Naive B cell (primary cell): ENCODE data around the gene LPO. TPM values are rescaled to one million over a fixed set of nuclear protein-coding genes. Genes with fewer than 3 reads are reported as not detected.

Experiments
- ATAC-seq, 2 donors: fragments of 150-1000 bp; cut with Tn5 transposase; 2 replicates each; pipeline ENCODE4 v1.10.0; 2021; ENCODE audit warnings: low read depth in 2 of 2, mild to moderate bottlenecking in 2 of 2, moderate library complexity in 2 of 2
- DNase-seq: peaks from one replicate; pipeline ENCODE4 v3.0.0; 2022
- H3K27ac Mint-ChIP-seq, 6 donors: one replicate each; pipeline ENCODE4 v1.8.0; 2020 to 2022; ENCODE audit warnings: mild to moderate bottlenecking in 6 of 6, mixed read lengths in 6 of 6, moderate library complexity in 5 of 6, inconsistent platforms in 2 of 6
- H3K27me3 Mint-ChIP-seq, 3 donors: one replicate each; pipeline ENCODE4 v1.8.0; 2021 to 2022; ENCODE audit warnings: mixed read lengths in 3 of 3, mild to moderate bottlenecking in 1 of 3
- H3K36me3 Mint-ChIP-seq, 2 donors: one replicate each; pipeline ENCODE4 v1.8.0; 2020 to 2022; ENCODE audit warnings: mixed read lengths in 2 of 2, inconsistent platforms in 1 of 2, mild to moderate bottlenecking in 1 of 2
- H3K4me1 Mint-ChIP-seq, 3 donors: one replicate each; pipeline ENCODE4 v1.8.0; 2020 to 2022; ENCODE audit warnings: mixed read lengths in 3 of 3, inconsistent platforms in 1 of 3, mild to moderate bottlenecking in 1 of 3, moderate library complexity in 1 of 3
- H3K4me3 Mint-ChIP-seq, 8 donors: one replicate each; pipeline ENCODE4 v1.8.0; 2020 to 2022; ENCODE audit warnings: mild to moderate bottlenecking in 8 of 8, mixed read lengths in 8 of 8, moderate library complexity in 8 of 8, inconsistent platforms in 2 of 8
- H3K9me3 Mint-ChIP-seq, 7 donors: one replicate each; pipeline ENCODE4 v1.8.0; 2020 to 2022; ENCODE audit warnings: mixed read lengths in 7 of 7, mild to moderate bottlenecking in 5 of 7, inconsistent platforms in 2 of 7, moderate library complexity in 1 of 7
- polyA plus RNA-seq, 6 donors: library from polyadenylated mRNA; unstranded; fragments of 300-500 nt; fragmentation: Illumina TruSeq; gene quantifications; one replicate each; pipeline ENCODE4 v1.2.3, GENCODE V29; 2021; ENCODE audit warnings: low read depth in 6 of 6

Gene LPO
- polyA plus RNA-seq, 6 donors from 2014 or later: not detected

GRCh38 chr17:58278661-58279015 is 40.3 kb downstream of the LPO start:
- Mint-ChIP-seq H3K4me3 (no peak overlapping the region), H3K27ac (peak overlapping the region in 2 of 6 donors; percentile 32 to 65), H3K9me3 (no peaks in the 10 kb centered on the region), H3K27me3 (peaks cover 0 to 44% (median 18%) of the 10 kb centered on the region in 3 donors), H3K36me3 (peaks cover 0 to 4% of the 10 kb centered on the region in 2 donors), H3K4me1 (peaks cover 4 to 5% (median 4%) of the 10 kb centered on the region in 3 donors)
- ATAC-seq (no peak), DNase-seq (no peak)

GRCh38 chr17:58279016-58279711 is 40.8 kb downstream of the LPO start:
- Mint-ChIP-seq H3K27ac (no peak overlapping the region), H3K4me1 (peaks cover 4 to 7% (median 4%) of the 10 kb centered on the region in 3 donors), H3K36me3 (peaks cover 0 to 7% of the 10 kb centered on the region in 2 donors), H3K4me3 (no peak overlapping the region), H3K9me3 (no peaks in the 10 kb centered on the region), H3K27me3 (peaks cover 0 to 46% (median 23%) of the 10 kb centered on the region in 3 donors)
- DNase-seq (no peak), ATAC-seq (no peak)

GRCh38 chr17:58279736-58280479 is 41.5 kb downstream of the LPO start:
- Mint-ChIP-seq H3K36me3 (peaks cover 0 to 7% of the 10 kb centered on the region in 2 donors), H3K27me3 (peaks cover 0 to 54% (median 23%) of the 10 kb centered on the region in 3 donors), H3K4me1 (peaks cover 4 to 7% (median 4%) of the 10 kb centered on the region in 3 donors), H3K9me3 (no peaks in the 10 kb centered on the region), H3K27ac (peak overlapping the region in 4 of 6 donors; percentile 51 to 95 (median 72)), H3K4me3 (peak overlapping the region in 1 of 8 donors; percentile 37)
- ATAC-seq: no peak
- no peak for DNase-seq

- peak within 1 kb of the TSS in 1 of 8 donors; percentile 37 for H3K4me3 Mint-ChIP-seq
- peak within 1 kb of the TSS in 4 of 6 donors; percentile 49 to 95 (median 72) for H3K27ac Mint-ChIP-seq
- no peaks in the 10 kb centered on the region for H3K9me3 Mint-ChIP-seq
- no peak for DNase-seq
- H3K4me1 Mint-ChIP-seq: peaks cover 4 to 7% (median 4%) of the 10 kb centered on the region in 3 donors
- H3K36me3 Mint-ChIP-seq: peaks cover 0 to 7% of the 10 kb centered on the region in 2 donors
- peaks cover 4 to 59% (median 23%) of the 10 kb centered on the region in 3 donors for H3K27me3 Mint-ChIP-seq
- ATAC-seq: no peak
Measured at GRCh38 chr17:58280480-58281217, 42.3 kb downstream of the LPO start, which contains the start of gene MPO. MPO (minus strand) TSS chr17:58280935; CDS start chr17:58280758, 177 bp downstream.

GRCh38 chr17:58281511-58282011 is 43.2 kb downstream of the LPO start:
- Mint-ChIP-seq H3K4me1 (peaks cover 4 to 7% (median 4%) of the 10 kb centered on the region in 3 donors), H3K27me3 (peaks cover 4 to 50% (median 23%) of the 10 kb centered on the region in 3 donors), H3K27ac (no peak overlapping the region), H3K36me3 (peaks cover 0 to 7% of the 10 kb centered on the region in 2 donors), H3K9me3 (no peaks in the 10 kb centered on the region), H3K4me3 (no peak overlapping the region)
- DNase-seq (no peak), ATAC-seq (no peak)

GRCh38 chr17:58282442-58282841 is 44.1 kb downstream of the LPO start:
- no peaks in the 10 kb centered on the region for H3K9me3 Mint-ChIP-seq
- H3K36me3 Mint-ChIP-seq: peaks cover 0 to 7% of the 10 kb centered on the region in 2 donors
- ATAC-seq (no peak), DNase-seq (no peak)
- peaks cover 4 to 7% (median 4%) of the 10 kb centered on the region in 3 donors for H3K4me1 Mint-ChIP-seq
- H3K27ac Mint-ChIP-seq: no peak overlapping the region
- H3K4me3 Mint-ChIP-seq: no peak overlapping the region
- H3K27me3 Mint-ChIP-seq: peaks cover 9 to 50% (median 23%) of the 10 kb centered on the region in 3 donors

- H3K36me3 Mint-ChIP-seq: peaks cover 0 to 7% of the 10 kb centered on the region in 2 donors
- H3K4me3 Mint-ChIP-seq: no peak overlapping the region
- H3K27ac Mint-ChIP-seq: peak overlapping the region in 1 of 6 donors; percentile 87
- H3K9me3 Mint-ChIP-seq: no peaks in the 10 kb centered on the region
- DNase-seq (no peak), ATAC-seq (no peak)
- H3K4me1 Mint-ChIP-seq: peaks cover 0 to 4% (median 4%) of the 10 kb centered on the region in 3 donors
- peaks cover 10 to 41% (median 11%) of the 10 kb centered on the region in 3 donors for H3K27me3 Mint-ChIP-seq
Measured at GRCh38 chr17:58283674-58284612, 45.6 kb downstream of the LPO start.

- Mint-ChIP-seq H3K27ac (peak overlapping the region in 1 of 6 donors; percentile 22), H3K36me3 (peaks cover under 1 to 7% of the 10 kb centered on the region in 2 donors), H3K4me3 (no peak overlapping the region), H3K9me3 (no peaks in the 10 kb centered on the region), H3K27me3 (peaks cover 9 to 35% (median 11%) of the 10 kb centered on the region in 3 donors), H3K4me1 (peaks cover 0 to 4% (median under 1%) of the 10 kb centered on the region in 3 donors)
- ATAC-seq (no peak), DNase-seq (no peak)
Measured at GRCh38 chr17:58284613-58285421, 46.4 kb downstream of the LPO start.

GRCh38 chr17:58285422-58285810 is 47.0 kb downstream of the LPO start:
- peaks cover 0 to 4% (median 0%) of the 10 kb centered on the region in 3 donors for H3K4me1 Mint-ChIP-seq
- peaks cover 9 to 29% (median 11%) of the 10 kb centered on the region in 3 donors for H3K27me3 Mint-ChIP-seq
- no peak overlapping the region for H3K4me3 Mint-ChIP-seq
- H3K27ac Mint-ChIP-seq: no peak overlapping the region
- peaks cover 3 to 7% of the 10 kb centered on the region in 2 donors for H3K36me3 Mint-ChIP-seq
- DNase-seq (no peak), ATAC-seq (no peak)
- H3K9me3 Mint-ChIP-seq: no peaks in the 10 kb centered on the region

- H3K4me1 Mint-ChIP-seq: no peaks in the 10 kb centered on the region
- peaks cover 11 to 15% (median 11%) of the 10 kb centered on the region in 3 donors for H3K27me3 Mint-ChIP-seq
Measured at GRCh38 chr17:58289869-58290268, 51.5 kb downstream of the LPO start.

GRCh38 chr17:58291246-58291645 is 52.9 kb downstream of the LPO start:
- DNase-seq: no peak
- H3K4me3 Mint-ChIP-seq: no peak overlapping the region
- peaks cover 0 to 3% of the 10 kb centered on the region in 2 donors for H3K36me3 Mint-ChIP-seq
- H3K27ac Mint-ChIP-seq: no peak overlapping the region
- no peaks in the 10 kb centered on the region for H3K4me1 Mint-ChIP-seq
- H3K27me3 Mint-ChIP-seq: peaks cover 5 to 15% (median 8%) of the 10 kb centered on the region in 3 donors
- H3K9me3 Mint-ChIP-seq: peaks cover 0 to 10% (median 4%) of the 10 kb centered on the region in 7 donors
- ATAC-seq: no peak

More at GRCh38 chr17:58289869-58290268, 51.5 kb downstream of the LPO start:
- no peak overlapping the region for H3K4me3 Mint-ChIP-seq
- peaks cover 0 to 3% of the 10 kb centered on the region in 2 donors for H3K36me3 Mint-ChIP-seq
- no peak overlapping the region for H3K27ac Mint-ChIP-seq
- ATAC-seq (no peak), DNase-seq (no peak)
- H3K9me3 Mint-ChIP-seq: peaks cover 0 to 10% (median 4%) of the 10 kb centered on the region in 7 donors
